Mammary epithelial cell (primary cell): ENCODE results near the gene BMP6.

Source experiments
- CTCF ChIP-seq, 2 donors: IDR thresholded peaks in 1 of 2; conservative IDR thresholded peaks in 1 of 2; 2 replicates each; pipeline ENCODE4 v1.5.1; 2011 to 2012; ENCODE audit warnings: inconsistent platforms in 2 of 2, low read length in 2 of 2, mild to moderate bottlenecking in 2 of 2, control low read depth in 1 of 2, low read depth in 1 of 2; ENCODE audit not compliant: insufficient read depth in 1 of 2; ENCODE audit errors: extremely low read depth in 1 of 2
- EZH2 ChIP-seq: IDR thresholded peaks from 2 replicates; pipeline ENCODE4 v1.6.1; 2012; ENCODE audit warnings: low read length, inconsistent platforms, borderline replicate concordance

GRCh38 chr6:7692453-7692784 lies 33.5 kb upstream of the BMP6 start:
- no peak for TF ChIP-seq EZH2
- no peak for TF ChIP-seq CTCF (conservative IDR thresholded peaks at IDR 0.05 in 1 of 2, IDR thresholded peaks at IDR 0.05 in 1 of 2; ENCODE audit: extremely low read depth in 1 of 2, insufficient read depth in 1 of 2, low read depth in 1 of 2, low read length in 2 of 2)
